ENCODE results near the gene GJA3. TPM values are rescaled to one million over a fixed set of nuclear protein-coding genes. Genes with fewer than 3 reads are reported as not detected.
"Not testable (repeated sequence)": the region's sequence is repeated elsewhere in the genome, so short reads cannot be mapped to it uniquely, and the experiment has no call there.

GJA3 gene
- total and polyA plus RNA-seq, 2 of the 4 experiments (the other 2 are of a cell fraction): 1.5 to 2.7 TPM

- Histone ChIP-seq H2BK5ac (ENCODE audit: low read depth, low read length, poor library complexity, severe bottlenecking) (no peak overlapping the region), H3K4ac (ENCODE audit: low read depth, low read length) (no peak overlapping the region), H2BK20ac (ENCODE audit: low read depth, low read length) (no peak overlapping the region), H3K18ac (ENCODE audit: low read depth, low read length) (no peak overlapping the region), H3K14ac (replicated peaks; ENCODE audit: low read depth, low read length) (no peak overlapping the region), H3K56ac (ENCODE audit: extremely low read depth, insufficient read depth, low read length) (no peak overlapping the region), H2AK5ac (ENCODE audit: low read depth, low read length) (no peak overlapping the region), H2BK15ac (ENCODE audit: low read depth, low read length) (no peak overlapping the region), H3K9ac (ENCODE audit: low read depth, low read length) (no peak overlapping the region), H3K4me3 (ENCODE audit: insufficient read depth, low read depth, low read length) (no peak overlapping the region), H4K20me1 (ENCODE audit: insufficient read depth, low read length) (no peaks in the 10 kb centered on the region), H3K36me3 (ENCODE audit: control insufficient read depth, insufficient read depth, low read length) (no peaks in the 10 kb centered on the region), H2AFZ (replicated peaks; ENCODE audit: low read length, poor library complexity) (no peak overlapping the region), H3K4me2 (ENCODE audit: low read depth, low read length) (no peak overlapping the region), H3K27ac (ENCODE audit: insufficient read depth, low read length) (no peak overlapping the region), H2BK120ac (ENCODE audit: low read depth, low read length) (no peak overlapping the region), H3K4me1 (ENCODE audit: control insufficient read depth, insufficient read depth, low read length) (no peaks in the 10 kb centered on the region; the same call in 1 of the 2 replicates), H4K8ac (ENCODE audit: low read depth in 2 of 2, low read length in 2 of 2) (no peak overlapping the region), H3K9me3 (ENCODE audit: control insufficient read depth, insufficient read depth, low read length) (no peaks in the 10 kb centered on the region), H3K79me1 (ENCODE audit: low read depth in 1 of 2, low read length in 2 of 2) (peaks cover 0 to 7% of the 10 kb centered on the region in 2 experiments; a peak in 2 of 4 replicates), H4K5ac (ENCODE audit: low read depth, low read length) (no peak overlapping the region), H3K9me1 (ENCODE audit: insufficient read depth, low read length) (no peaks in the 10 kb centered on the region), H3K27me3 (ENCODE audit: control insufficient read depth, insufficient read depth, low read length) (peaks cover under 1% of the 10 kb centered on the region; the same call in 1 of the 2 replicates), H2AK9ac (replicated peaks; ENCODE audit: low read depth, low read length, poor library complexity) (no peak overlapping the region), H4K91ac (ENCODE audit: insufficient read depth, low read depth, low read length) (no peak overlapping the region), H3K23ac (ENCODE audit: low read depth, low read length) (no peak overlapping the region)
- ChIA-PET POLR2A (ENCODE audit: unreplicated experiment) (no interaction called here), CTCF (no interaction called here)
- WGBS, 2 experiments (ENCODE audit: extremely low coverage in 2 of 2, insufficient read length in 1 of 2): no CpG with 5 or more reads among the region's 2 CpGs
- dilution Hi-C loops (cut with HindIII; ENCODE audit: low sequenced_read_pairs, unreplicated experiment): no loop called here
- in situ Hi-C loops (cut with MboI; ENCODE audit: low sequenced_read_pairs): loop anchor here (25.0 kb wide), 1 partner anchor 519 kb away; the partner anchor contains the start of gene MPHOSPH8
- intact Hi-C loops (cut with micrococcal nuclease): no loop called here
- BruUV-seq (replicated peaks): no TSS peak
- ATAC-seq (ENCODE audit: low read depth) (no peak), DNase-seq (no peak)
- TF ChIP-seq ELK1 (IDR thresholded peaks at IDR 0.05; ENCODE audit: borderline replicate concordance, low read depth, low read length) (no peak), RFX5 (IDR thresholded peaks at IDR 0.05; ENCODE audit: low read depth, low read length) (no peak), FOS (IDR thresholded peaks at IDR 0.05; ENCODE audit: low read depth, low read length) (no peak)
Observed at GRCh38 chr13:20156702-20157101, 4.2 kb downstream of the GJA3 start.

- H3K4me1 ChIP-seq (ENCODE audit: control insufficient read depth, insufficient read depth, low read length); H2AFZ ChIP-seq (replicated peaks; ENCODE audit: low read length, poor library complexity); H3K36me3 ChIP-seq (ENCODE audit: control insufficient read depth, insufficient read depth, low read length); H3K27me3 ChIP-seq (ENCODE audit: control insufficient read depth, insufficient read depth, low read length); H3K4me3 ChIP-seq (ENCODE audit: insufficient read depth, low read depth, low read length); CTCF ChIA-PET; ATAC-seq (ENCODE audit: low read depth); H2BK5ac ChIP-seq (ENCODE audit: low read depth, low read length, poor library complexity, severe bottlenecking); H4K8ac ChIP-seq (ENCODE audit: low read depth in 2 of 2, low read length in 2 of 2); H4K20me1 ChIP-seq (ENCODE audit: insufficient read depth, low read length); intact Hi-C loops (cut with micrococcal nuclease); H2BK20ac ChIP-seq (ENCODE audit: low read depth, low read length); H3K9ac ChIP-seq (ENCODE audit: low read depth, low read length); H3K79me1 ChIP-seq (ENCODE audit: low read depth in 1 of 2, low read length in 2 of 2); H3K14ac ChIP-seq (replicated peaks; ENCODE audit: low read depth, low read length); H2BK15ac ChIP-seq (ENCODE audit: low read depth, low read length); H3K9me3 ChIP-seq (ENCODE audit: control insufficient read depth, insufficient read depth, low read length); H2AK5ac ChIP-seq (ENCODE audit: low read depth, low read length); H3K18ac ChIP-seq (ENCODE audit: low read depth, low read length); H3K56ac ChIP-seq (ENCODE audit: extremely low read depth, insufficient read depth, low read length); H3K23ac ChIP-seq (ENCODE audit: low read depth, low read length); H4K91ac ChIP-seq (ENCODE audit: insufficient read depth, low read depth, low read length); H3K27ac ChIP-seq (ENCODE audit: insufficient read depth, low read length); H2BK120ac ChIP-seq (ENCODE audit: low read depth, low read length); H4K5ac ChIP-seq (ENCODE audit: low read depth, low read length); POLR2A ChIA-PET (ENCODE audit: unreplicated experiment); dilution Hi-C loops (cut with HindIII; ENCODE audit: low sequenced_read_pairs, unreplicated experiment); H3K9me1 ChIP-seq (ENCODE audit: insufficient read depth, low read length); DNase-seq; H3K4ac ChIP-seq (ENCODE audit: low read depth, low read length); H3K4me2 ChIP-seq (ENCODE audit: low read depth, low read length); BruUV-seq (replicated peaks); H2AK9ac ChIP-seq (replicated peaks; ENCODE audit: low read depth, low read length, poor library complexity): not testable (repeated sequence)
- in situ Hi-C loops (cut with MboI; ENCODE audit: low sequenced_read_pairs): loop anchor here (25.0 kb wide), 1 partner anchor 516 kb away; the partner anchor contains the start of gene MPHOSPH8
- no CpG with 5 or more reads among the region's 2 CpGs for WGBS, 2 experiments (ENCODE audit: extremely low coverage in 2 of 2, insufficient read length in 1 of 2)
Observed at GRCh38 chr13:20153290-20153689, 7.6 kb downstream of the GJA3 start.
